Stimulated activated CD4-positive, alpha-beta T cell treated with anti-CD3 and anti-CD28 coated beads, Interleukin-4, amount 100 ng/mL, for 1 hour (primary cell): ENCODE measurements around the gene SECISBP2L.

Experiments
- DNase-seq: peaks from one replicate; pipeline ENCODE4 v3.0.0-alpha.2; 2020

SECISBP2L gene

DNA sequence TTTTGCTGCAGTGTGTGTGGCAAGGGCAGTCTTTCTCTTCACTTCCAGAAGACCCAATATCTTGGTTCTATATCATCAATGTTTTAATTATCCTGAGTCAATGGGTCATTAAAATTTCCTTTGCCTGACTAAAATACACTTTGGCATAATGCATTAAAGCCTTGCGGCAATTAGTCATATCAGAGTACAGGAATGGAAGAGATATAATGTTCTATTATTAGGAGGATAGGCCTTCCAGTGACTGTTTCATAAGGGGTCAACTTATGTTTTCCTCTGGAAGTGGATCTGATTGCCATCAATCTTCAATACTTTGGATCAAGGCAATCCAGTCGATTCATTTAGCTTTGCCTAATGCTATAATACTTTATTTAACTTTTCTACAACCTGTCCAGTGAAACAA, 9.4 kb upstream of the SECISBP2L start:
- DNase-seq, result no peak

DNA sequence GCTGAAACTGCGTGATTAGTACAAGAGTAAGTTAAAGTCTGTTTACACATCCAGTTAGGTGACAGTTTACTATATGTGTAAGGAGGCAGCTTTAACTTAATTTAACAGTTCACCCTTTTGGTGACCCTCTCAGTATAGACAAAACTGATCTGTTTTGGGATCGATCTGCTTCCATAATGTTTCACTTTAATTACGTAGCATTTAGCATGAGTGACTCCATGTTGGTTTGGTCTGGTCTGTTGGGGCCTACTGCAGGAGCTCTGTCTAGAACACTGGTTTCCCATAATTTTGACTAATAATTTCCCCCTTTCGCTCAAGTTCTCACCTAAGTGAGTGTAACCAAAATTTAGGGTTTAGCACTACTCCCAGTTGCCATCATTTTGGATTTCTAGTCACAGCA, 6.4 kb upstream of the SECISBP2L start:
- DNase-seq, result no peak

DNA sequence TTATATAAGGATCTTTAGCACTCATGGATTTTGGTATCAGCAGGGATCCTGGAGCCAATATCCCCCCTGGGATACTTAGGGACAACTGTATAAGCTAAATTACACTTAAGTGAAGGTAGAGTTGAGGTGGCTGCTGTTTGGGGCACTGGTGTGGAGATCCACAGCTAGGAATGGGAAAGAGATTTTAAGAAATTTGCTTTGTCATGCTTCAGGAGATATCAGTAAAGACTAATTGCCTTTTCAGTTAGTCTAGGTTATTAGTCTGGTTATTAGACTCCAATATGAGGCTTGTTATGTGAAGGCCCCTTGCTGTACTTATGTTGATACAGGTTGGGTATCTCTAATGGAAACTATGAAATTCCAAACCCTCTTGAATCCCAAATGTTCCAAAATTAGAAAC, 1.2 kb upstream of the SECISBP2L start:
- DNase-seq, result no peak

DNA sequence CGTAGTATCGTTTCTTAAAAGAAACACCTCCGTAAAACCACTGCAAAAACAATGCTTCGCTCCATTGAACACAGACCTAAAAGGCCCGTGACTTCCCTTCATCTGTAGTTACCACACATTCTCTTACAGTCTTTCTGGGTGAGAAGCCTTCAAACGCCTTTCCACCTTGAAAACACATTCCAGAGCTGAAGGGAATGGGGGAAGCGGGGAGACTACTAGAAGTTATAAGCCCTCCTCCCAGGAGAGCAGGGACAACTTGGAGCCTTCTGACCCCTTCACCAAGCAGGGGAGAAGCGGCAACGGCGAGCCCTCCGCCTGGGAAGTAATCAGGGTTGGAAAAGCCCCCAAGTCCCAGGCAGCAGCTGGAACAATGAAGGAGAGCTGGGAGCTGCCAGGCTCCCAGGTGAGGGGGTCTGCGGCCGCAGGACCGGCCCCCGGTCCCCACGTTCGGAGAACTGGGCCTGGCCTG, 461 bp downstream of the SECISBP2L start:
- no peak for DNase-seq

DNA sequence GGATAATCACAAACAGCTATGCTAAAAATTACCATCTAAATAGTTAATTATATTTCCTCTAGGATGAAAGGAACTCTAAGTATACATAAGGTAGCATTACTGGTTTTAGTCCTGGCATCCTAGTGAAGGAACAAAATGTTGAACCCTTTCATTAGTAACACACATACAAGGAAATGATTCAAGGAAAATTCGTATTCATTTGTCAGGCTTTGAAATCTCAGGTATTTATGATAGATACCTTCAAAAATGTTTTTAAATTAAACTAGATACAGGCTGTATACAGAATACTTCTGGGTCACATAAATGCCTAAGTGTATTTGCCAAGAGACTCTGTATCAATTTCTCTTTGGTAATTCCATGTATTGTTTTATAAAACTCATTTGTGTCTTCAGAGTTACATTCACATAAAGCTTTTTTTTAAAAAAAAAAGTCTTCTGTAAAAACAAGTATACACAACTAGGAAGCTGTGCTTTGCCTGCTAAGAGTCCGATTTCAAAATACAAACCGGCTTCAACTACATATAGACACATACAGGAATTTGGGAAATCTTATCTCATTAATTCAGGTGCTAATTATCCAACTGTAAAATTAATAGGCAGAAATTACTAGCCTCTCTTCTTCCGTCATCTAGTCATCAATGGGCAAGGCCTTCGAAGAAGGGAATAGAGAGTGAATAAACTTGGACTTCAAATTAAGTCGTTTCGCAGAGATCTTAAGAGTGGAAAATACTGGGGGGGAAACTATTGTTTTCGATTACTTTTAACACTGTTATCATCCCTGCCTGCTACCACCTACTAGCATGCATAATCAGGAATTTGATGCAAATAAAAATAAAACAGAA, 1.3 kb downstream of the SECISBP2L start:
- no peak for DNase-seq

DNA sequence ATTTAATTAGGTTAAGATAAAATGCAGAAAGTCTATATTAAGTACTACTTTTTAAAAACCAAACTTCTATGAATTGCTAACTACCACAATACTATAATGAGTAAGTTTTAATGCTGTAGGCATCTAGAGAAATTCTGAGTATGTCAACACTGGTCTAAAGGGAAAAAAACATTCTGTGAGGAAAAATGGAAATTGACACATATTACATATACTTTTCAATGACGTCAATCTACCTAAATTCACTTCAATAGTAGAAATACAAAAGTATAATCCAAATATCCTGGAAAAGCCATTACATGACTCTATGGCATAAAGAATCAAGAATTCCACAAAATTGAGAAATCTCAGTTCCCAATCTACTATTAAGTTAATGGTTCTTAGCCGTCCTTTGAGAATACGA, 2.2 kb downstream of the SECISBP2L start:
- no peak for DNase-seq

DNA sequence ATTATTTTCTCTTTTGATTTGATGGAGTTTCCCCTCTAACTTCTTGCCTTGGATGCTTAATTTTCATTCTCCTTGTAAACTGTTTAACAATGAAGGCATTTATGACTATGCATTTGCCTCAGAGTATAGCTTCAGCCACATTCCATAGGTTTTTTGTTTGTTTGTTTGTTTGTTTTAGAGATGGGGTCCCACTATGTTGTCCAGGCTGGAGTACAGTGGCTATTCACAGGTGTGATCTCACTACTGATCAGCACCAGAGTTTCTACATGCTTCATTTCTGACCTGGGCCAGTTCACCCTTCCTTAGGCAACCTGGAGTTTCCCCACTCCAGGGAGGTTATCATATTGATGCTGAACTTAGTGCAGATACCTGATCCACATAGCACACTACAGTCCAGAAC, 4.1 kb downstream of the SECISBP2L start:
- no peak for DNase-seq

DNA sequence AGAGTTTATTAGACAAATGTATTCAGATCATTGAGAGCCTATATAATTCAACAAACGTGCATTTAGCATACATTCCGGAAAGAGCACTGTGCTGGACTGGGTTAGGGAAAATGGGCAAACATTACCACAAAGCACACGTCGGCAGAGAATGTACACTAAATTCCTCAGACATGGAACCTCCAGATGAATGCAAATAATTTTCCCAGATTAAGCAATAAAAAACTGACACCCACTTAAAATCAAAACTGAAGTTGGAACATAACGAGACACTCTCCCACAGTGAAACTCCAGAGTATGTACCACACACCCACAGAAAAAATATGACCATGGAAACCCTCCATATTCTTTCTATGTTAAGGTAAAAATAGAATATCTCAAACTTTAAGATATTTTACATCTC, 4.8 kb downstream of the SECISBP2L start:
- DNase-seq, result no peak

DNA sequence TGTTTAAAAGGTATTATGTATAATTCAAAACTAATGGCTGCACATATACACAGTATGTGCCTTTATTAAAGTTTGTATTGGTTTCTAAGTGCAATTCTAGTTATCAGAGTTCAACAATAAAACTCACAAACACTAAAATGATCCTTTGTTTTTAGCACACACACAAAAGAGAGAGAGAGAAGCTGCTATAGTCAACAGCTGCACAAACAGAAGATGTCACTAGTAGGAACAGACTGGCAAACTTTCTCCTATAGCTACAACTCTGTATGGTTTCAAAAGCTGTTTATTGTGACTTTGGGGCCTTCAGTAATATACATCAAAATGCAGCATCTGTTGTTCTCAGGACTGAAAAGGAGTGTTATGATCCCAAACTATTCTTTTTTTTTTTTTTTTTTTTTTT, 6.1 kb downstream of the SECISBP2L start:
- no peak for DNase-seq

DNA sequence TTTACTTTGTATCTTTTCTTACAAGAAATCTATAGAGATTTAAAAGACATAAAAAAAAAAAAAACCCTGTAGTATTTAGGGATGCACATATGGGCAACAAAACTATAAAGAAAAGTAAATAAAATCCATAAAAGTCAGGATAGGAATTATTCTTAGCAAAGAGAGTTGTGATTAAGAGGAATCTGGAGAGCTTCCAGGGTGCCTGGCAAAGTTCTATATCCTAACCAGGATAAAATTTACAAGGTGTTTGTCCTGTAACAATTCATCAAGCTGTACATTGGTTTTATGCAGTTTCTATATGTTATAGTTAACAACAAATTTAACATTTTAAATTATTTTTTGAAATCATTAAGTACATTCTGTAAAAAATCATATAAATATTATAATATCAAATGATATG, 7.9 kb downstream of the SECISBP2L start:
- DNase-seq, result no peak

DNA sequence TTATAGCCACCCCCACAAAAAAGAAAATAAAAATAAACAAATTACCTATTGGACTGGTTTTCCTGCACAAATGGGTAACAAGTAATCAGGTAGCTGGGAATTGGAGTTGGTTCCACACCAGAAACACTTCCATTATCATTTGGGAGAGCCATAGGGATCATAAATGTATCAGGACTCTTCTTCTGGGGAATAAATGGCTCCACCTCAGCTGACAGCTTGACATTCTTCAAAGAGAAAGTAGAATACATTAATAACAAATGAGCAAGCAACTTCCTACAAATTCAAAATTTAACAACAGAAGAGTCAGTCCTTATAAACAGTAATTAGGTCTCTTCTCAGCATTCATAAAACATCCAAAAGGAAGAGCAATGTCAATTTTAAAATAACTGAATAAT, 8.7 kb downstream of the SECISBP2L start:
- no peak for DNase-seq

DNA sequence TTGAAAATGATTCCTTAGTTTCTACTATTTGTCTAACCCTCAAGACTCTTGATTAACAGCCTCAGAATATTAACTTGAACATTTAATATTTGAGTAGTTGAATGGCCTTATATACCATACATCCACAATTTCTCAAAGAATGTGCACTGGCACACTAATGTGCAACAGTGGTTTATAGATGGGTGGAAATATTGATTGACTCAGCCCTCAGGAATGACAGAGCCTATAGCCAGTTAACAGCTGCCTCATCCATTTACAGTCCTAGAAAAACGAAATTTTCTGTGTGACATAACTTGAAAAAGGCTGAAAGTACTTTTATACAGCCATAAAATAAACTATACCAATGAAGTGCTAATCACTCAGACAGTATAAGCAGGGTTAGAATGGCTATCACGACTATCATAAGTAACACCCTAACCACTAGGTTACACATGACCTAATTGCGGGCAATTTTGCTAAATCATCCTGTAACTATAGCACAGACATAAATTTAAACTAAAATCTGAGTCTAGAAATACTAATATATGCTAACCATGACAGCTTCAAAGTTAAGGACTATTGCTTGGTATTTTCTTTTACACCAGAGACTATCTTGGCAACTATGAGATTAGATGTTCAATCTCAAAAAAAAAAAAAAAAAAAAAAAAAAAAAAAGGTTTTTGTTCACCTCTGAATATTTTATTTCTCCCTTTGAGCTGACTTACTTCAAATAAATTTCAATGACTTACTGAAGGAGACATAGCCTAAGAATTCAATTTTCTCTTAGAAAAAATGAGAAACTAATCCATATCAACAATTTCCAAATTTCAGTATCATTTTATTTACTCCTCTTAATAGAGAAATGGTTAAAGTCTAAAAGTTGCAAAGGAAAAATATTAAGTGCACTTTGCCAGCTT, 9.3 kb downstream of the SECISBP2L start:
- DNase-seq, result no peak

DNA sequence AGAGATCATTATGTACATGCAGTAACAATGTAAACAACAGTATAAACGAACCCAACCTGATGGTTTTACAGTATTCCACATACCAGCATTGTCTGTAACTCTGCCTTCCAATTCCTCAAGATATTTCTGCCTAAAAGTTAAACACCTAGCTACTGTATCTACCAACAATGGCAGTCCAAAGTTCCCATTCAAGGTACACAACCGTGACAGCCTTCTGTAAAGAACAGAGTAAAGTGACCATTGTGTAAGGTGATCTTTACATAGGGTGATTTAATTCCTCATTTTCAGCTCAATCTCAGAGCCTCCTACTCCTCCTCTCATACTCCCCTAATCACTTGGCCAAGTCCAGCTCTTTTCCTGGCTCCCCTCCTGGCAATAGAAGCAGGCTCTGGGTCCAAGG, 10.4 kb downstream of the SECISBP2L start:
- DNase-seq, result no peak

DNA sequence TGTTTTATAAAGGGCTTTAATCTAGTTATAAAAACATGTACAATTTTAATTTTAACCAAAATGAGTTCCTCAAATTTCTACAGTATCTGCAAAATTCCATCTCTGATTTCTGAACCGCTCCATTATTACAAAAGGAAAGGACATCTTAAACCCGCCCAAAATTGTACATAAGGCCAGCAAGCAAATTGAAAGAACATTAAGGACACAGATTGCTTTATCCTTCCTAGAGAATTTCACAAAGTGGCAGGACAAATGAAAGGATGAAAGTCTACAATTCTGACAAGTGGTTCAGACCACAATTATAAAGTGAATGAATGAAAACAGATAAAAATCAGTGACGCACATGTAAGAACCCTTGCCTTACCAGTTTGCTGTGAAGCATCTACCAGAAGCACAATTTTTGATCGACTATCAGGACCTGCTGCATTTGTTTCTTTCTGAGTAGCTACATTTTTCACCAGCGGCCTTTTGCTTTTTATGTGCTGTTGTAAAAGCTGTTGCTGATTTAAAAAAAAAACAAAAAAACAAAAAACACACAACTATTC, 13.6 kb downstream of the SECISBP2L start:
- no peak for DNase-seq

DNA sequence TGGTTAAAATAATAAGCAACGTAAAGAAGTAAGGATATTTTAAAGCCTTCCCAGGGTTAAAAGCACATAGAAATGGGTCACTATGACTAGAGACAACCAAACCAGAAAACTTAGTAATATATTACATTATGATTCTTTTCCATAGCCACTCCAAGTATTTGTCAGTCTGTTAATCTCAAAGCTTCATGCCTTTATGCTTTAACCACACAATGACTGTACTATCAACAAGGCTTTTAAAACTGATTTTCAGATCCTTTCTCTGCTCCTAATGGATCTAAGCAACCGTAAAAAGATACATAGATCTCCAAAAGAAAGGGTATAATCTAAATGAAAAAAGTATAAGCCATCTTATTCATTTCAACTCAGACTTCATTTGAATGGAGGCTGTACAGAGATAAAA, 14.4 kb downstream of the SECISBP2L start:
- DNase-seq, result no peak

DNA sequence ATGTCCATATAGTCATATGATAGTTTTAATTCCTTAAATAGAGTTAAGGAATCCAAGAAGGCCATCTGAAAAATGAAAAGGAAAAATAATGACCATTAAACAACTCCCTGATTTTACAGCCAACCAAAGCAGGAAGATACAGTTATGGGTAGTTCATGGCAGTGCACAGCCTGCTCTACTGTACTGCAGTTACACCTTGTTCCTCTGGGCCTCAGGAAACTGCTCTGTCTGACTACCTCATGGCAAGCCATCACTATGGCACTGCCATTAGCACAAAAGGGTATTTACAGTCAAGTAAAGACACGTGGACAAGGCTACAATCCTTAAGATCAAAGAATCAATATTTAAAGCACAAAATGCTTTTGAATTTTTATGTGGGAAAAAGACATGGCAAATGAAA, 19.5 kb downstream of the SECISBP2L start:
- no peak for DNase-seq

DNA sequence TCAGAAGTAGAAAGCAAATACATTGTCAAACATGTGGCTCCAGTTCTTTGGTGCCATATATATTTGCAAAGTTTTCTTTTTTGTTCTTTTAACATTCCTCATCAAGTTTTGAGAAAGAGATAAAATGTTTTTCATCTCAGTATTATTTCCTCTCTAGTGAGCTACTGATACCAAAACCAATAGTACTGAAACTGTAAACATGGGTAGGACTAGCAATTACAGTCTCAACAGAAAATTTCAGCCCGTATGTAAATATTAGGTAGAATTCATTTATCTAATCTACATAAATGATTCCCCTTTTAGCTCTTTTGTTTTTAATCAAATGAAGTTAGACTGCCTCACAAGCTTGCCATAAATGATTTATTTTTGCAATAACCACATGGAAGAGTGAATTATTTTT, 21.4 kb downstream of the SECISBP2L start:
- no peak for DNase-seq

DNA sequence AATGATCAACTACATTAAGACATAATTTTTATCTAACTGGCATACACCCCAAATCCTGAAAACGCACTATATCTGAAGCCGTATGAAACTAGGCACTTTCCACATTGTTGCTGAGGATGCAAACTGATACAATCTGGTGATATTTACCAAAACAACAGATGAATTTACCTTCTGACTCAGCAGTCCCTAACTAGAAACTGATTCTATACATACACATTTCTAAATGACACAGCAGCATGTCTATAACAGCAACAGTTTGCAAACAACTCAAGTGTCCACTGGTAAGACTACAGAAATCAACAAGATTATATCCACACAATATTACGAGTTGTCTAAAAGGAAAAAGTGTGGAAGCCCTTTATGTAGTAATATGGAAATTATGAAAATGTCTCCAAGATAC, 22.9 kb downstream of the SECISBP2L start:
- DNase-seq, result no peak

DNA sequence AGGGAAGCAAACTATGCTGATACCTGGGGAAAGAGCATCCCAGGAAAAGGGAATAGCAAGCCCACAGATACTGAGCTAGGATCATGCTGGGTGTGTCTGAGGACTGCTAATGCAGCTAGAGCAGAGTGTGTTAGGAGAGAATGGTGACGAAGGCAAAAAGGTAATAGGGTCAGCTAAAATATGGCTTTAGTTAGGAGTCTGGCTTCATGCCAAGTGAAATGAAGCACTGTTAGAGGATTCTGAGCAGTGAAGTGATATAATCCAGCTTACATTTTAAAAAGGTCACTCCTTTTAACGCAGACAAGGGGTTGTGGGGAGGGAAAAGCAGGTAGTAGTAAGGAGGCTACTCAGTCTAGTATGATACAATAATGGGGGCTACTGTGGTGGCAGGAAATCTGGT, 30.4 kb downstream of the SECISBP2L start:
- DNase-seq, result no peak

DNA sequence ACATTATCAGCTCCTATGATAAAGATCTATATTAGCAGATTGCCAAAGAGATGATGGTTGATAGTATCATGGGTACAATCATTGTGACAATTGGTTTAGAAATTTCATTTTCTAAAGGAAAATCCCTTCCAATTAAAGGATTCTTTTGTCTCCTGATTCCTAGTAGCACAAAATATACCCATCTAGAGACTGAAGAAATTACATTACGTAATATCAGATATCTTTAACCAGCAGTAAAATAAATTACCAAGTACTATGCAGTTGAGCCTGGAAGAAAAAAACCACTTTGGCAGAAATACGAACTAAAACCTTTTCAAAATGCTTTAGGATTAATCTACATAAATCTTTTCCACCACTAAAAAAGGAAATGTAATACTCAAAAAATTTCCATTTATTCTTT, 46.9 kb downstream of the SECISBP2L start:
- DNase-seq, result no peak

DNA sequence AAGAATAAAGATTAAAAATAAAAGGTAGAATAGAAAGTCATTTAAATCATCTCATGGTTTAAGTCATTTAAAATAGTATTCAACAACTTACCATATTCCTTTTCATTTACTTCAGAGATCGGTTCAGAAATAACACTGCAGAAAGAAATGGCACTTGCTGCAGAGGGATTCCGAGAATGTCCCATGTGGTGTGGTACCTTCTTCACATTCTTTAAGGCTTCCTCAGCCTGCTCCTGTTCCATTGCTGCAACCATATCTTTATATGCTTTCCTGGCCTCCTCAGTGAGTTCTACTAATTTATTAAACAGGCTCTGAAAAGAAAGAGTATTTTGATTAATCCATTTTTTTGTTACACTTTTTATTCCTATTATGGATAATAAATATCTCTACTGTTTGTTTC, 50.0 kb downstream of the SECISBP2L start:
- DNase-seq, result no peak

DNA sequence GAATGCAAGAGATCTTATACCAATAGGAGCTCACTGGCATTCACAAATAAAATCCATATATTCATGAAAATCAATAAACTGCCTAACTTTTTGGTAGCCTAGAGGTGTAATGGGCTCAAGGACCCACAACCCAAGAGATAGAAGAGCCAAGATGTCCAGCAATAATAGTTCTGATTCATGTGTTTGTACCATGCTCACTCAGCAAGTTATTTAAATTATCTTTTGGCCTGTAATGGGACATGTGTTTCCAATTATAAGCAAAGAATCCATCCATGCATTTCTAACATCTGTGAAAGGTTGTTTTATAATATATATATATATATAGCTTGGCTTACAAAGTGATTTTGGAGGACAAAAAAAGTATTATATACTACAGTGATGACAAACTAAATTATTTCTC, 52.9 kb downstream of the SECISBP2L start:
- DNase-seq, result no peak

DNA sequence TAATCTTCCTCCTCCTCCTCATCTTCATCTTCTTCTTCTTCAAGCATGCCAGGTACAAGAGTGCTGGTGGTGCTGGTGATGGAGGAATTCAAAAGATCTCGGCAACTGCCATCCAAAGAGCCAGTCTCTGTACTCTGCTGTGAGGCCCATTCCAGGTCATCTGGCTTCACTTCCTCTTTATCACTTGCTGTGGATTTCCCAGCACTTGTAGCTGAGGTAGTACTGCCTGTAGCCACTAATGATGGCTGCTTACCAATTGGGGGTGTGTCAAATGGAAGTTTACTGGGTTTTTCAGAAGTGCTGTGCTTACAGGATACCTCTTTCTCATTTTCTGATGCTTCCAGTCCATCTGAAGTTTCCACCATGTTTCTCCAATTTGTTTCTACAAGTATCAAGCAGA, 53.7 kb downstream of the SECISBP2L start:
- DNase-seq, result no peak

DNA sequence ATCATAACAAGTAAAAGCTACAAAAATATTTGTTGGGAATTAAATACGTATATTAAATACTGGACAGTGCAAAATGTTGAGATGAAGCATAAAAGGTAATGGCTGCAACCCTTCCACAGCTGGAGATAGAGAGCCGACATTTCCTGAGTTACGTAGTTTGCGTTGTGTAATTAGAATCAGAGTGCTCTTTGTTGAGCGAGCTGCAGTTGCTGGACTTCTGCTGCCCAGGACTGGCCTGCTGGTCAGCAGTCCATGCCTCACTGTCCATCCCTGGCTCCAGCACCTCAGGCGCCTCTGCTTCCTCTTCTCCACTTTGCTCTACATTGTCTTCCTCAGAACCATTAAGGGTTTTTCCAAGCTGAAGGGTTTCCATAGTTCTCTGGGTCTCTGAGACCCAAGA, 54.1 kb downstream of the SECISBP2L start:
- no peak for DNase-seq
